Measurements from ENCODE around the gene OASL.

GRCh38 chr12:121060149-121061001 lies 21.3 kb upstream of the OASL start:
- TF ChIP-seq REST (IDR thresholded peaks at IDR 0.05; ENCODE audit: low read depth) (no peak), ZBTB7A (IDR thresholded peaks at IDR 0.05; ENCODE audit: low read depth) (no peak), MAX (IDR thresholded peaks at IDR 0.05) (no peak), CREB1 (IDR thresholded peaks at IDR 0.05; ENCODE audit: low read depth) (no peak), USF1 (IDR thresholded peaks at IDR 0.05) (no peak), YY1 (IDR thresholded peaks at IDR 0.05; ENCODE audit: low read depth) (no peak), TAF1 (IDR thresholded peaks at IDR 0.05; ENCODE audit: low read depth) (no peak), TEAD4 (IDR thresholded peaks at IDR 0.05) (no peak), NFIC (IDR thresholded peaks at IDR 0.05) (no peak)
